ENCODE data around the gene MPP3. TPM values are rescaled to one million over a fixed set of nuclear protein-coding genes. Genes with fewer than 3 reads are reported as not detected.
A peak's percentile ranks its signal among the peaks of the same experiment; 100 is the strongest.

Gene MPP3
- total RNA-seq, 6 experiments from 2014 or later, result 1.3 to 2.5 (median 1.8) TPM

DNA sequence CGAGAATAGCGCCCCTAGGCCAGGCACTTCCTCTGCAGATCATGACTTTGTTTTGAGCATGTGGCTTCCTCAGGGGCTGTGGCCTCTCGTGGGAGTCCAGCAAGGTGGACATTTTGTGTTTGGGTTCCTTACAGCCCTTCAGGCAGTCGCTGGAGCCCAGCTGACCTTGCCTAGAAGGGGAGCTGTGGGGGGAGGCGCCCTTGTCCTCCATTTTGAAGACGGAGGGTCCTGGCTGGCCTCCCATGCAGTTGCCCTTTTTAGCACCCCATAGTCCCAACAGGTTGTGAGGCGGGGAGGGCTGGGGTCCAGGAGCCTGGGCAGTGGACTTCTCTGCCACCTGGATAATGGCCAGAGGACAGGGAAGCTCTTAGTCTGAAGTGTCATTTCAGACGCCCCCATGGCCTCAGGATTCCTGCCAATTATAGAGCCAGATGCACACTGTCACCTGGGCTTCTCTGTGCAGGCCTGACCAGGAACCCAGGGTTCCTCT is 75.7 kb downstream of the MPP3 start:
- TF ChIP-seq POLR2A (IDR thresholded peaks at IDR 0.05), result no peak
- TF ChIP-seq, protein P1, sequence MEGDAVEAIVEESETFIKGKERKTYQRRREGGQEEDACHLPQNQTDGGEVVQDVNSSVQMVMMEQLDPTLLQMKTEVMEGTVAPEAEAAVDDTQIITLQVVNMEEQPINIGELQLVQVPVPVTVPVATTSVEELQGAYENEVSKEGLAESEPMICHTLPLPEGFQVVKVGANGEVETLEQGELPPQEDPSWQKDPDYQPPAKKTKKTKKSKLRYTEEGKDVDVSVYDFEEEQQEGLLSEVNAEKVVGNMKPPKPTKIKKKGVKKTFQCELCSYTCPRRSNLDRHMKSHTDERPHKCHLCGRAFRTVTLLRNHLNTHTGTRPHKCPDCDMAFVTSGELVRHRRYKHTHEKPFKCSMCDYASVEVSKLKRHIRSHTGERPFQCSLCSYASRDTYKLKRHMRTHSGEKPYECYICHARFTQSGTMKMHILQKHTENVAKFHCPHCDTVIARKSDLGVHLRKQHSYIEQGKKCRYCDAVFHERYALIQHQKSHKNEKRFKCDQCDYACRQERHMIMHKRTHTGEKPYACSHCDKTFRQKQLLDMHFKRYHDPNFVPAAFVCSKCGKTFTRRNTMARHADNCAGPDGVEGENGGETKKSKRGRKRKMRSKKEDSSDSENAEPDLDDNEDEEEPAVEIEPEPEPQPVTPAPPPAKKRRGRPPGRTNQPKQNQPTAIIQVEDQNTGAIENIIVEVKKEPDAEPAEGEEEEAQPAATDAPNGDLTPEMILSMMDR (IDR thresholded peaks at IDR 0.05), result no peak
- H3K36me3 ChIP-seq, result no peaks in the 10 kb centered on the region
- ATAC-seq (no peak), DNase-seq (no peak)
- no peak overlapping the region for H3K4me3 ChIP-seq
- H3K27ac ChIP-seq, result no peak overlapping the region
- H3K27me3 ChIP-seq, result peaks cover 0 to 9% of the 10 kb centered on the region in 2 donors
- peaks cover 0 to 6% (median 0%) of the 10 kb centered on the region in 4 donors for H3K4me1 ChIP-seq
- no peaks in the 10 kb centered on the region for H3K9me3 ChIP-seq
- WGBS (ENCODE audit: insufficient coverage, low coverage, low lambda C conversion rate, missing lambda C conversion rate), result no CpG with 5 or more reads among the region's 8 CpGs
- intact Hi-C loops (cut with DNase I), result loop anchor here (5.0 to 10.0 kb wide), 2 partner anchors 65 to 182 kb away; no protein-coding TSS in a partner anchor

DNA sequence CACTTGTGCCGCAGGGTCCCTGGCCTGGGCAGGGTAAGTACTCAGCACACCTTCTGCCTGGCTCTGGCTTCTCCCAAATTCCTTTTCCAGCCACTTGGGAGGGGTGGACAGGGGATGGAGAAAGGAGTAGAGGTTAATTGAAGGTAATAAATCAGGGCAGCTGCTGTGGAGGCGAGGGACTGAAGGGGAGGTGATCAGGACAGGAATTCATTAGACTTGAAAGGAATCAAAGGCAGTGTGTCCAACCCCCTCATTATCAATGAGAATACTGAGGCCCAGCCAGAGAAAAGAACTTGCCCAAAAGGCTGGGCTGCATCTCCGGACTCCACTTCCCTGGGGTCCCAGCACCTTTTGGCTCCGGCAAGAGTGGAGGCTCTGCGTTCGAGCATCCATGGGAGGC is 76.7 kb downstream of the MPP3 start:
- peaks cover 0 to 9% of the 10 kb centered on the region in 2 donors for H3K27me3 ChIP-seq
- no peaks in the 10 kb centered on the region for H3K9me3 ChIP-seq
- no peak overlapping the region for H3K4me3 ChIP-seq
- no peaks in the 10 kb centered on the region for H3K36me3 ChIP-seq
- intact Hi-C loops (cut with DNase I), result loop anchor here (5.0 to 10.0 kb wide), 2 partner anchors 64 to 181 kb away; no protein-coding TSS in a partner anchor
- peaks cover 0 to 6% (median 0%) of the 10 kb centered on the region in 4 donors for H3K4me1 ChIP-seq
- ATAC-seq, result no peak
- 57% methylated on average over 2 of the region's 6 CpGs for WGBS (ENCODE audit: insufficient coverage, low coverage, low lambda C conversion rate, missing lambda C conversion rate)
- DNase-seq, result no peak
- no peak overlapping the region for H3K27ac ChIP-seq
- TF ChIP-seq POLR2A (IDR thresholded peaks at IDR 0.05), result no peak
- TF ChIP-seq, protein P1 (IDR thresholded peaks at IDR 0.05), result no peak

GRCh38 chr17:43755389-43755875 is 77.5 kb downstream of the MPP3 start:
- no CpG with 5 or more reads among the region's 60 CpGs for WGBS (ENCODE audit: insufficient coverage, low coverage, low lambda C conversion rate, missing lambda C conversion rate)
- intact Hi-C loops (cut with DNase I), result loop anchor here (5.0 to 10.0 kb wide), 2 partner anchors 63 to 181 kb away; no protein-coding TSS in a partner anchor
- ATAC-seq (peak in 3 of 4 donors; percentile 37 to 55 (median 38)), DNase-seq (no peak)
- Histone ChIP-seq H3K4me1 (peaks cover 0 to 6% (median 0%) of the 10 kb centered on the region in 4 donors), H3K27ac (no peak overlapping the region), H3K27me3 (peaks cover 0 to 9% of the 10 kb centered on the region in 2 donors), H3K9me3 (no peaks in the 10 kb centered on the region), H3K36me3 (no peaks in the 10 kb centered on the region), H3K4me3 (no peak overlapping the region)
- TF ChIP-seq, protein P1 (IDR thresholded peaks at IDR 0.05), result no peak
- no peak for TF ChIP-seq POLR2A (IDR thresholded peaks at IDR 0.05)

GRCh38 chr17:43754947-43755346 is 78.0 kb downstream of the MPP3 start:
- Histone ChIP-seq H3K4me1 (peaks cover 0 to 6% (median 0%) of the 10 kb centered on the region in 4 donors), H3K27me3 (peaks cover 0 to 9% of the 10 kb centered on the region in 2 donors), H3K9me3 (no peaks in the 10 kb centered on the region), H3K4me3 (no peak overlapping the region), H3K27ac (no peak overlapping the region), H3K36me3 (no peaks in the 10 kb centered on the region)
- ATAC-seq (no peak), DNase-seq (no peak)
- WGBS (ENCODE audit: insufficient coverage, low coverage, low lambda C conversion rate, missing lambda C conversion rate), result 32% methylated on average over 4 of the region's 21 CpGs
- TF ChIP-seq POLR2A (IDR thresholded peaks at IDR 0.05), result no peak
- TF ChIP-seq, protein P1 (IDR thresholded peaks at IDR 0.05), result no peak
- intact Hi-C loops (cut with DNase I), result loop anchor here (5.0 to 10.0 kb wide), 2 partner anchors 63 to 180 kb away; no protein-coding TSS in a partner anchor

All from right lobe of liver (tissue), 6 donors.